HepG2 (cell line): ENCODE data around the gene ATP6V1G3. TPM values are rescaled to one million over a fixed set of nuclear protein-coding genes. Genes with fewer than 3 reads are reported as not detected.

Experiments
- ATAC-seq: fragments of 200-7000 bp; cut with Tn5 transposase; 3 replicates; pipeline ENCODE4 v1.9.1; 2020; ENCODE audit warnings: mild to moderate bottlenecking, moderate library complexity
- BruUV-seq: library from RNA; stranded (reverse); fragments of 400-500 nt; replicated peaks from 2 replicates; lab custom pipeline; 2021; lab: Mats Ljungman, UMichigan
- CTCF ChIA-PET: fragments of 300-600 bp; formaldehyde crosslinking; extraction: SDS; loops from one replicate; lab custom pipeline; 2021; ENCODE audit warnings: low total read pairs, inconsistent platforms, low intra/inter-chr PET ratio; lab: Yijun Ruan, JAX
- POLR2A ChIA-PET: fragments of 350-600 bp; sonication (Branson Sonifier 250); formaldehyde crosslinking; loops from one replicate; lab custom pipeline; 2020; ENCODE audit warnings: antibody characterized with exemption, inconsistent platforms; lab: Yijun Ruan, JAX
- DNase-seq: peaks from one replicate; pipeline ENCODE4 v3.0.0-alpha.2; 2015; ENCODE audit warnings: low spot score
- FAIRE-seq: peaks from 3 replicates; lab custom pipeline; 2011; peaks lifted over from hg19 to GRCh38; lab: Jason Lieb, UNC
- H2AFZ ChIP-seq: one replicate; pipeline ENCODE4 v1.6.1; 2011; ENCODE audit warnings: low read length, inconsistent platforms
- H3K27ac ChIP-seq: fragments of 300-600 bp; 3 replicates; pipeline ENCODE4 v1.8.0; 2011; ENCODE audit warnings: mixed run types, mild to moderate bottlenecking, mixed read lengths, low read length, inconsistent platforms; ENCODE audit not compliant: insufficient read depth; ENCODE audit errors: extremely low read length
- H3K27me3 ChIP-seq, 2 experiments: fragments of 200-600 bp in 1 of 2; 2 replicates in 1 of 2; 3 replicates in 1 of 2; pipeline versions ENCODE4 v1.6.0 to v1.8.0; 2011; ENCODE audit warnings: low read length in 2 of 2, mild to moderate bottlenecking in 2 of 2, moderate library complexity in 2 of 2, inconsistent platforms in 1 of 2; ENCODE audit not compliant: insufficient read depth in 2 of 2, control insufficient read depth in 1 of 2
- H3K36me3 ChIP-seq, 2 experiments: fragments of 200-600 bp in 1 of 2; replicated peaks in 1 of 2; 2 replicates in 1 of 2; 3 replicates in 1 of 2; pipeline versions ENCODE4 v1.5.1 to v1.8.0; 2011; ENCODE audit warnings: low read length in 2 of 2, inconsistent platforms in 1 of 2; ENCODE audit not compliant: insufficient read depth in 2 of 2, control insufficient read depth in 1 of 2
- H3K4me1 ChIP-seq: 2 replicates; pipeline ENCODE4 v1.5.1; 2012; ENCODE audit warnings: low read length, inconsistent platforms; ENCODE audit not compliant: insufficient read depth
- H3K4me2 ChIP-seq: 2 replicates; pipeline ENCODE4 v1.6.0; 2011; ENCODE audit warnings: low read depth, low read length, inconsistent platforms
- H3K4me3 ChIP-seq, 3 experiments: fragments of 200-600 bp in 1 of 3; sonication (generic), shearing (Covaris generic) in 1 of 3; replicated peaks in 1 of 3; 2 replicates each; pipeline ENCODE4 v1.5.1; 2011 to 2016; ENCODE audit warnings: low read length in 3 of 3, inconsistent platforms in 2 of 3, low read depth in 2 of 3, mild to moderate bottlenecking in 2 of 3, control low read depth in 1 of 3, mixed read lengths in 1 of 3; ENCODE audit not compliant: insufficient read depth in 1 of 3
- H3K79me2 ChIP-seq: one replicate; pipeline ENCODE4 v1.6.1; 2011; ENCODE audit warnings: low read length, inconsistent platforms; ENCODE audit not compliant: insufficient read depth
- H3K9ac ChIP-seq: 2 replicates; pipeline ENCODE4 v1.6.0; 2011; ENCODE audit warnings: mild to moderate bottlenecking, low read depth, low read length, inconsistent platforms; ENCODE audit not compliant: insufficient read depth
- H3K9me3 ChIP-seq: 2 replicates; pipeline ENCODE4 v1.5.1; 2012; ENCODE audit warnings: mild to moderate bottlenecking, low read length
- H4K20me1 ChIP-seq: 2 replicates; pipeline ENCODE4 v1.6.0; 2011; ENCODE audit warnings: inconsistent platforms, mild to moderate bottlenecking, low read length, moderate library complexity; ENCODE audit not compliant: insufficient read depth
- CREM ChIP-seq, 2 experiments: sonication (generic) in 1 of 2; formaldehyde crosslinking in 1 of 2; IDR thresholded peaks; 2 replicates each; pipeline versions ENCODE4 v1.4.0 to v1.6.1; 2016 to 2020; ENCODE audit warnings: antibody characterized with exemption in 1 of 2, mild to moderate bottlenecking in 1 of 2, missing genetic modification reagents in 1 of 2
- FOXA1 ChIP-seq, 2 experiments: fragments of 450-650 bp in 1 of 2; sonication (generic) in 1 of 2; formaldehyde crosslinking in 1 of 2; IDR thresholded peaks; 2 replicates each; pipeline versions ENCODE4 v1.4.0 to v1.6.1; 2016 to 2020; ENCODE audit warnings: missing genetic modification reagents in 1 of 2
- FOXJ3 ChIP-seq: sonication (generic); formaldehyde crosslinking; IDR thresholded peaks from 2 replicates; pipeline ENCODE4 v1.4.0; 2020; ENCODE audit warnings: missing genetic modification reagents, mild to moderate bottlenecking, borderline replicate concordance
- FOXP1 ChIP-seq, 2 experiments: fragments of 450-650 bp in 1 of 2; IDR thresholded peaks; 2 replicates each; pipeline ENCODE4 v1.6.1; 2017 to 2018; ENCODE audit warnings: antibody characterized with exemption in 1 of 2
- GATA4 ChIP-seq: sonication (generic); IDR thresholded peaks from 2 replicates; pipeline ENCODE4 v1.6.1; 2016; ENCODE audit warnings: antibody characterized with exemption, low read depth, borderline replicate concordance
- HES4 ChIP-seq: sonication (generic); formaldehyde crosslinking; IDR thresholded peaks from 2 replicates; pipeline ENCODE4 v1.9.0; 2021; ENCODE audit warnings: mild to moderate bottlenecking, missing genetic modification reagents, borderline replicate concordance
- HNRNPH1 ChIP-seq: fragments of 200-400 bp; formaldehyde crosslinking; optimal IDR thresholded peaks from 2 replicates; pipeline ENCODE3; 2017; ENCODE audit warnings: mild to moderate bottlenecking, low read depth, low read length
- KDM1A ChIP-seq: IDR thresholded peaks from 2 replicates; pipeline ENCODE4 v1.6.1; 2016; ENCODE audit warnings: missing compliant biosample characterization
- KMT2A ChIP-seq: sonication (generic); formaldehyde crosslinking; IDR thresholded peaks from 2 replicates; pipeline ENCODE4 v1.4.0; 2020; ENCODE audit warnings: missing genetic modification reagents
- NFIC ChIP-seq: IDR thresholded peaks from 2 replicates; pipeline ENCODE4 v1.6.1; 2012; ENCODE audit warnings: mild to moderate bottlenecking, low read length, inconsistent platforms
- RARA ChIP-seq: IDR thresholded peaks from 2 replicates; pipeline ENCODE4 v1.6.1; 2016; ENCODE audit warnings: missing genetic modification reagents, missing compliant biosample characterization
- RXRB ChIP-seq: IDR thresholded peaks from 2 replicates; pipeline ENCODE4 v1.6.1; 2016; ENCODE audit warnings: borderline replicate concordance, missing genetic modification reagents, missing compliant biosample characterization
- TBX3 ChIP-seq: fragments of 450-650 bp; IDR thresholded peaks from 2 replicates; pipeline ENCODE4 v1.6.1; 2017; ENCODE audit warnings: antibody characterized with exemption, mild to moderate bottlenecking, inconsistent platforms, borderline replicate concordance
- ZFP36 ChIP-seq: fragments of 150-350 bp; IDR thresholded peaks from 2 replicates; pipeline ENCODE4 v1.6.1; 2018; ENCODE audit warnings: borderline replicate concordance, low read length, low read depth; ENCODE audit not compliant: partially characterized antibody
- WGBS: methylation state at CpG from one replicate; pipeline ENCODE4 v1.1.6; 2017; ENCODE audit warnings: low lambda C conversion rate; 5-methylcytosine and 5-hydroxymethylcytosine counted together
- in situ Hi-C: cut with HindIII; loops from 2 replicates; pipeline ENCODE4 v1.10.0; 2017; ENCODE audit warnings: low pct_unique_long_range_greater_than_20kb; ENCODE audit not compliant: extremely low pct_ligation_motif_present
- intact Hi-C: fragments of 100-400 bp; cut with micrococcal nuclease; formaldehyde crosslinking; loops from one replicate; pipeline ENCODE4 v1.10.0; 2022; ENCODE audit not compliant: unreplicated experiment
- polyA plus RNA-seq, 8 experiments: library from polyadenylated mRNA; depleted of rRNA in 3 of 8; stranded (reverse) in 7 of 8; unstranded in 1 of 8; fragments of >200 nt; fragmentation: Illumina TruSeq in 4 of 8; extraction: Trizol in 4 of 8; gene quantifications; 2 replicates each; pipeline versions ENCODE4 v1.2.1 to v1.2.3, GENCODE V29; 2011 to 2016; ENCODE audit warnings: low read depth in 4 of 8, missing spikeins in 1 of 8, mixed read lengths in 1 of 8; ENCODE audit not compliant: insufficient read depth in 1 of 8
- total RNA-seq, 5 experiments: library from RNA; depleted of rRNA; stranded (reverse); fragments of >200 nt; fragmentation: Illumina TruSeq; extraction: Trizol; gene quantifications; 2 replicates each; pipeline ENCODE4 v1.2.3, GENCODE V29; 2016; ENCODE audit warnings: low read depth in 1 of 5
- TF ChIP-seq, protein P1 (sequence below): sonication (generic); formaldehyde crosslinking; IDR thresholded peaks from 2 replicates; pipeline ENCODE4 v1.8.0; 2022; ENCODE audit warnings: missing genetic modification reagents, mild to moderate bottlenecking, inconsistent platforms, borderline replicate concordance
- TF ChIP-seq, protein P2 (sequence below): IDR thresholded peaks from 2 replicates; pipeline ENCODE4 v1.6.1; 2016; ENCODE audit warnings: low read depth, missing genetic modification reagents, missing compliant biosample characterization

Gene ATP6V1G3
- total and polyA plus RNA-seq, 2 of the 13 experiments (the other 11 are each of a cell fraction or from before 2014, with no cell fraction given): not detected

DNA sequence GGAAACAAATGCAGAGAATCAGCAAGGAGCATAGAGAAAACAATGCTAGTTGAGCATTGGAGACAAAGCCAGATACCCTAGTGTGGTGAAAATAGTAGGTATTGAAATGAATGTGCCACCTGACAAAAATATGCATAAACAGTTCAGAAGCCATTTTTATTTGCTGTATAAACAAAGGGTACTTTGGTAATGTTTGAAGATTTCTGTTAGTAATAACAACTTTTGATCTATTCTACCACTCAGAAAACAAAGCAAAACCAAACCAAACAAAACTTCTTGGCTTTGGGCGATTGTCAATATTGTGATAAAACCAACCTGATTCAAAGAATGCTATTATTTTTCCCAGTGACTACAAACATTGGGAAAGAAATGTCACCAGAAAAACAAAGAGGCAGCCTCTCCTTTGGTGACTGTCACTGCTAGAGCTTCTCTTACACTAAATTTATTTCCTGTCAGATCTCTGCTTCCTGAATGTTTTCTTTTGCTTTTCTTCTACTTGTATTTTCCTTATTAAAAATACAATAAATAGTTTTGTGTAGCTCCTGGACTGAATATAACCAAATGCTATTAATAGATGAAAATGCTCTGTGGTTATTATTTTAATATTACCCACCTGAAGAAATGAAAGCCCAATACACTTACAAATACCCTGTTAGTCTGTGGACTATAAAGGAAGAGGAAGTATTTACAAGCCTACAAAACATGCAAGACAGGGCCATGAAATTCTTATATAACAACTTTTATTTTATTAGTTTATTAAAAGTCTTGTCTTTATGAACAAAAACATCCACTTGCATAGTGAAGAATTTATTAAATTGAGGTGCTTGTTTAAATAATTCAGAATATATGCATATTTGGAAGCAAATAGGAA lies 5.7 kb downstream of the ATP6V1G3 start:
- Histone ChIP-seq H3K9me3 (no peaks in the 10 kb centered on the region), H4K20me1 (no peaks in the 10 kb centered on the region), H3K36me3 (no peaks in the 10 kb centered on the region), H3K9ac (no peak overlapping the region), H3K4me2 (peak overlapping the region; percentile 49), H3K4me1 (peaks cover 24% of the 10 kb centered on the region), H2AFZ (no peak overlapping the region), H3K27ac (no peak overlapping the region), H3K27me3 (no peaks in the 10 kb centered on the region), H3K4me3 (peak overlapping the region in 1 of 3 experiments; percentile 26; a peak in 2 of 6 replicates), H3K79me2 (no peaks in the 10 kb centered on the region)
- no TSS peak for BruUV-seq
- intact Hi-C loops (no loop called here), in situ Hi-C loops (no loop called here)
- no peak for FAIRE-seq
- ChIA-PET POLR2A (no interaction called here), CTCF (no interaction called here)
- ATAC-seq: peak; percentile 93
- DNase-seq: peak; percentile 69
- WGBS: 0% methylated on average over 1 of the region's 1 CpG
- TF ChIP-seq KMT2A (CRISPR knock-in tag) (no peak), FOXA1 (IDR thresholded peaks at IDR 0.05) (peak; percentile 85), FOXA1 (CRISPR knock-in tag; IDR thresholded peaks at IDR 0.05) (peak; percentile 35; the same call in 1 of the 2 replicates), RARA (CRISPR knock-in tag) (peak; percentile 30; the same call in 1 of the 2 replicates), HNRNPH1 (no peak), TBX3 (peak; percentile 94), CREM (IDR thresholded peaks at IDR 0.05) (peak; percentile 70), CREM (CRISPR knock-in tag; IDR thresholded peaks at IDR 0.05) (no peak), ZFP36 (peak; percentile 54), FOXP1 (IDR thresholded peaks at IDR 0.05) (no peak), FOXP1 (CRISPR knock-in tag; IDR thresholded peaks at IDR 0.05) (peak; percentile 88), HES4 (CRISPR knock-in tag) (no peak), KDM1A (CRISPR knock-in tag) (0 out of 2 replicates have a peak, but pooled peaks have one; percentile 17), RXRB (CRISPR knock-in tag) (peak; percentile 45; the same call in 1 of the 2 replicates), GATA4 (no peak), FOXJ3 (CRISPR knock-in tag) (peak; percentile 52; the same call in 1 of the 2 replicates), NFIC (peak; percentile 95)
- TF ChIP-seq, protein P1, sequence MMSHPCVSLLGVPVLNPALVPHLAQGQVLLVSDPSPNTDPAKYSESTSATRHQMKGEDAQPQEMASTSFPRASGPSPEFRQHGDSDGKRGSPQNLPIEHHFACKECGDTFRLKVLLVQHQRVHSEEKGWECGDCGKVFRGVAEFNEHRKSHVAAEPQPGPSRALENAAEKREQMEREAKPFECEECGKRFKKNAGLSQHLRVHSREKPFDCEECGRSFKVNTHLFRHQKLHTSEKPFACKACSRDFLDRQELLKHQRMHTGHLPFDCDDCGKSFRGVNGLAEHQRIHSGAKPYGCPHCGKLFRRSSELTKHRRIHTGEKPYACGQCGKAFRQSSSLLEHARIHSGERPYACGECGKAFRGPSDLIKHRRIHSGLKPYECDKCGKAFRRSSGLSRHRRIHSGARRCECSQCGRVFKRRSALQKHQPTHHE (CRISPR knock-in tag): no peak
- TF ChIP-seq, protein P2, sequence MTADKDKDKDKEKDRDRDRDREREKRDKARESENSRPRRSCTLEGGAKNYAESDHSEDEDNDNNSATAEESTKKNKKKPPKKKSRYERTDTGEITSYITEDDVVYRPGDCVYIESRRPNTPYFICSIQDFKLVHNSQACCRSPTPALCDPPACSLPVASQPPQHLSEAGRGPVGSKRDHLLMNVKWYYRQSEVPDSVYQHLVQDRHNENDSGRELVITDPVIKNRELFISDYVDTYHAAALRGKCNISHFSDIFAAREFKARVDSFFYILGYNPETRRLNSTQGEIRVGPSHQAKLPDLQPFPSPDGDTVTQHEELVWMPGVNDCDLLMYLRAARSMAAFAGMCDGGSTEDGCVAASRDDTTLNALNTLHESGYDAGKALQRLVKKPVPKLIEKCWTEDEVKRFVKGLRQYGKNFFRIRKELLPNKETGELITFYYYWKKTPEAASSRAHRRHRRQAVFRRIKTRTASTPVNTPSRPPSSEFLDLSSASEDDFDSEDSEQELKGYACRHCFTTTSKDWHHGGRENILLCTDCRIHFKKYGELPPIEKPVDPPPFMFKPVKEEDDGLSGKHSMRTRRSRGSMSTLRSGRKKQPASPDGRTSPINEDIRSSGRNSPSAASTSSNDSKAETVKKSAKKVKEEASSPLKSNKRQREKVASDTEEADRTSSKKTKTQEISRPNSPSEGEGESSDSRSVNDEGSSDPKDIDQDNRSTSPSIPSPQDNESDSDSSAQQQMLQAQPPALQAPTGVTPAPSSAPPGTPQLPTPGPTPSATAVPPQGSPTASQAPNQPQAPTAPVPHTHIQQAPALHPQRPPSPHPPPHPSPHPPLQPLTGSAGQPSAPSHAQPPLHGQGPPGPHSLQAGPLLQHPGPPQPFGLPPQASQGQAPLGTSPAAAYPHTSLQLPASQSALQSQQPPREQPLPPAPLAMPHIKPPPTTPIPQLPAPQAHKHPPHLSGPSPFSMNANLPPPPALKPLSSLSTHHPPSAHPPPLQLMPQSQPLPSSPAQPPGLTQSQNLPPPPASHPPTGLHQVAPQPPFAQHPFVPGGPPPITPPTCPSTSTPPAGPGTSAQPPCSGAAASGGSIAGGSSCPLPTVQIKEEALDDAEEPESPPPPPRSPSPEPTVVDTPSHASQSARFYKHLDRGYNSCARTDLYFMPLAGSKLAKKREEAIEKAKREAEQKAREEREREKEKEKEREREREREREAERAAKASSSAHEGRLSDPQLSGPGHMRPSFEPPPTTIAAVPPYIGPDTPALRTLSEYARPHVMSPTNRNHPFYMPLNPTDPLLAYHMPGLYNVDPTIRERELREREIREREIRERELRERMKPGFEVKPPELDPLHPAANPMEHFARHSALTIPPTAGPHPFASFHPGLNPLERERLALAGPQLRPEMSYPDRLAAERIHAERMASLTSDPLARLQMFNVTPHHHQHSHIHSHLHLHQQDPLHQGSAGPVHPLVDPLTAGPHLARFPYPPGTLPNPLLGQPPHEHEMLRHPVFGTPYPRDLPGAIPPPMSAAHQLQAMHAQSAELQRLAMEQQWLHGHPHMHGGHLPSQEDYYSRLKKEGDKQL: peak; percentile 79
